Neural cell (in vitro differentiated cells): ENCODE results near the gene PTPRN2. TPM values are rescaled to one million over a fixed set of nuclear protein-coding genes. Genes with fewer than 3 reads are reported as not detected.

Source experiments
- H2AFZ ChIP-seq: fragments of 200-600, 300-800 bp; sonication (generic), shearing (Covaris generic); 2 replicates; pipeline ENCODE4 v1.6.0; 2014; ENCODE audit warnings: low read depth, mild to moderate bottlenecking, antibody characterized with exemption, low read length, moderate library complexity
- H3F3A ChIP-seq: fragments of 200-600 bp; shearing (Covaris generic); 2 replicates; pipeline ENCODE4 v1.6.1; 2016; ENCODE audit warnings: mild to moderate bottlenecking, moderate library complexity, mixed read lengths, antibody characterized with exemption, low read length; ENCODE audit not compliant: insufficient read depth, poor library complexity, severe bottlenecking
- H3K27ac ChIP-seq: fragments of 200-600, 300-800 bp; sonication (generic), shearing (Covaris generic); 2 replicates; pipeline ENCODE4 v1.5.1; 2014; ENCODE audit warnings: mild to moderate bottlenecking, low read length, moderate library complexity
- H3K27me3 ChIP-seq: fragments of 300-800, 200-600 bp; sonication (generic), shearing (Covaris generic); 2 replicates; pipeline ENCODE4 v1.6.0; 2014; ENCODE audit warnings: mild to moderate bottlenecking, low read depth, low read length, moderate library complexity; ENCODE audit not compliant: insufficient read depth
- H3K36me3 ChIP-seq: fragments of 300-800, 200-600 bp; sonication (generic), shearing (Covaris generic); 2 replicates; pipeline ENCODE4 v1.5.1; 2014; ENCODE audit warnings: mild to moderate bottlenecking, antibody characterized with exemption, low read length, moderate library complexity; ENCODE audit not compliant: insufficient read depth
- H3K4me2 ChIP-seq: fragments of 300-800, 200-600 bp; sonication (generic), shearing (Covaris generic); 2 replicates; pipeline ENCODE4 v1.6.0; 2014; ENCODE audit warnings: mild to moderate bottlenecking, low read length
- H3K4me3 ChIP-seq: fragments of 300-800, 200-600 bp; sonication (generic), shearing (Covaris generic); 2 replicates; pipeline ENCODE4 v1.5.1; 2014; ENCODE audit warnings: mild to moderate bottlenecking, low read length, moderate library complexity
- H3K79me2 ChIP-seq: fragments of 200-600 bp; shearing (Covaris generic); replicated peaks from 2 replicates; pipeline ENCODE4 v1.6.0; 2014; ENCODE audit warnings: mild to moderate bottlenecking, low read length, moderate library complexity; ENCODE audit not compliant: insufficient read depth
- H3K9ac ChIP-seq: fragments of 300-800, 200-600 bp; sonication (generic), shearing (Covaris generic); 2 replicates; pipeline ENCODE4 v1.6.1; 2016; ENCODE audit warnings: mild to moderate bottlenecking, low read length, mixed read lengths
- H3K9me2 ChIP-seq: fragments of 200-600 bp; shearing (Covaris generic); 2 replicates; pipeline ENCODE4 v1.6.1; 2016; ENCODE audit warnings: mild to moderate bottlenecking, low read length, mixed read lengths; ENCODE audit not compliant: insufficient read depth
- H3K9me3 ChIP-seq: fragments of 200-600, 300-800 bp; sonication (generic), shearing (Covaris generic); 2 replicates; pipeline ENCODE4 v1.6.1; 2016; ENCODE audit warnings: mild to moderate bottlenecking, mixed run types, low read length, moderate library complexity, mixed read lengths
- H4K20me1 ChIP-seq: fragments of 200-600 bp; shearing (Covaris generic); 2 replicates; pipeline ENCODE4 v1.6.1; 2016; ENCODE audit warnings: mild to moderate bottlenecking, mixed run types; ENCODE audit not compliant: insufficient read depth
- CTCF ChIP-seq: fragments of 450-650 bp; IDR thresholded peaks from 2 replicates; pipeline ENCODE4 v1.5.1; 2014; ENCODE audit warnings: antibody characterized with exemption, mild to moderate bottlenecking, moderate library complexity; ENCODE audit not compliant: poor library complexity, severe bottlenecking
- EP300 ChIP-seq: fragments of 450-650 bp; conservative IDR thresholded peaks from 2 replicates; pipeline ENCODE4 v1.6.1; 2014; ENCODE audit warnings: antibody characterized with exemption, mild to moderate bottlenecking, moderate library complexity; ENCODE audit not compliant: poor library complexity, severe bottlenecking
- EZH2 ChIP-seq: fragments of 200-600, 300-800 bp; shearing (Covaris generic), sonication (generic); IDR thresholded peaks from 2 replicates; pipeline ENCODE4 v1.6.1; 2014; ENCODE audit warnings: antibody characterized with exemption, low read length, borderline replicate concordance, mild to moderate bottlenecking; ENCODE audit not compliant: insufficient read depth, poor library complexity, severe bottlenecking
- MXI1 ChIP-seq: fragments of 450-650 bp; conservative IDR thresholded peaks from 2 replicates; pipeline ENCODE4 v1.6.1; 2014; ENCODE audit warnings: antibody characterized with exemption, mild to moderate bottlenecking; ENCODE audit not compliant: poor library complexity, severe bottlenecking
- POLR2AphosphoS5 ChIP-seq: IDR thresholded peaks from 2 replicates; pipeline ENCODE4 v1.6.1; 2012
- REST ChIP-seq: IDR thresholded peaks from 2 replicates; pipeline ENCODE4 v1.6.1; 2012; ENCODE audit warnings: borderline replicate concordance
- SMC3 ChIP-seq: fragments of 450-650 bp; conservative IDR thresholded peaks from 2 replicates; pipeline ENCODE4 v1.6.1; 2014; ENCODE audit warnings: antibody characterized with exemption, mild to moderate bottlenecking, moderate library complexity; ENCODE audit not compliant: poor library complexity
- TAF1 ChIP-seq: IDR thresholded peaks from 2 replicates; pipeline ENCODE4 v1.6.1; 2012; ENCODE audit warnings: low read depth
- polyA plus RNA-seq: library from polyadenylated mRNA; depleted of rRNA; stranded (reverse); fragments of >200 nt; gene quantifications from 2 replicates; pipeline ENCODE4 v1.2.3, GENCODE V29; 2014

Gene PTPRN2
- polyA plus RNA-seq, 1 donor from 2014 or later: 31.0 TPM

GRCh38 chr7:157997471-157997870 lies 590.2 kb downstream of the PTPRN2 start:
- H3K9ac ChIP-seq: no peak overlapping the region
- H3K36me3 ChIP-seq: no peaks in the 10 kb centered on the region
- no peaks in the 10 kb centered on the region for H3K9me2 ChIP-seq
- no peaks in the 10 kb centered on the region for H3K79me2 ChIP-seq
- no peak overlapping the region for H3K4me2 ChIP-seq
- no peaks in the 10 kb centered on the region for H3K27me3 ChIP-seq
- H4K20me1 ChIP-seq: no peaks in the 10 kb centered on the region
- no peak overlapping the region for H3K4me3 ChIP-seq
- no peak overlapping the region for H3K27ac ChIP-seq
- no peaks in the 10 kb centered on the region for H3F3A ChIP-seq
- no peak overlapping the region for H2AFZ ChIP-seq
- no peaks in the 10 kb centered on the region for H3K9me3 ChIP-seq
- no peak for TF ChIP-seq EP300
- TF ChIP-seq MXI1: no peak
- no peak for TF ChIP-seq CTCF
- no peak for TF ChIP-seq POLR2AphosphoS5
- TF ChIP-seq REST: no peak

- no peak overlapping the region for H3K4me2 ChIP-seq
- H3K9me3 ChIP-seq: no peaks in the 10 kb centered on the region
- no peak overlapping the region for H3K4me3 ChIP-seq
- no peaks in the 10 kb centered on the region for H3K36me3 ChIP-seq
- no peaks in the 10 kb centered on the region for H3K27me3 ChIP-seq
- H4K20me1 ChIP-seq: no peaks in the 10 kb centered on the region
- H3K9me2 ChIP-seq: no peaks in the 10 kb centered on the region
- no peak for TF ChIP-seq CTCF
- TF ChIP-seq SMC3: no peak
- TF ChIP-seq TAF1: no peak
- TF ChIP-seq EZH2: no peak
- no peak for TF ChIP-seq EP300
- no peak overlapping the region for H3K9ac ChIP-seq
- no peaks in the 10 kb centered on the region for H3K79me2 ChIP-seq
- H3K27ac ChIP-seq: no peak overlapping the region
- H2AFZ ChIP-seq: no peak overlapping the region
- no peaks in the 10 kb centered on the region for H3F3A ChIP-seq
Measured at GRCh38 chr7:157997080-157997440, 590.6 kb downstream of the PTPRN2 start.
